Measurements from ENCODE around the gene CACNA1I.

GRCh38 chr22:39665661-39666431 is 95.3 kb downstream of the CACNA1I start:
- no peak for TF ChIP-seq POLR2A (IDR thresholded peaks at IDR 0.05; ENCODE audit: low read depth, low read length)
- no peak for TF ChIP-seq POLR2AphosphoS5 (IDR thresholded peaks at IDR 0.05; ENCODE audit: low read depth, low read length)
- TF ChIP-seq TAF1 (IDR thresholded peaks at IDR 0.05; ENCODE audit: borderline replicate concordance, low read depth, low read length), result no peak
